Right renal pelvis (tissue), 4 donors: ENCODE measurements around the gene FUBP3. TPM values are rescaled to one million over a fixed set of nuclear protein-coding genes. Genes with fewer than 3 reads are reported as not detected.

Experiments
- DNase-seq, 4 donors: peaks; one replicate each; pipeline ENCODE4 v3.0.0-alpha.2; 2013; ENCODE audit warnings: low read depth in 4 of 4, low spot score in 3 of 4, missing footprints in 1 of 4
- polyA plus RNA-seq, 4 donors: library from polyadenylated mRNA; unstranded; fragments of 120-200 nt; gene quantifications; one replicate each; pipeline ENCODE4 v1.2.1, GENCODE V29; 2013; ENCODE audit not compliant: insufficient read length in 4 of 4

FUBP3 gene
- polyA plus RNA-seq, 4 donors: 83.5 to 88.3 (median 85.3) TPM

DNA sequence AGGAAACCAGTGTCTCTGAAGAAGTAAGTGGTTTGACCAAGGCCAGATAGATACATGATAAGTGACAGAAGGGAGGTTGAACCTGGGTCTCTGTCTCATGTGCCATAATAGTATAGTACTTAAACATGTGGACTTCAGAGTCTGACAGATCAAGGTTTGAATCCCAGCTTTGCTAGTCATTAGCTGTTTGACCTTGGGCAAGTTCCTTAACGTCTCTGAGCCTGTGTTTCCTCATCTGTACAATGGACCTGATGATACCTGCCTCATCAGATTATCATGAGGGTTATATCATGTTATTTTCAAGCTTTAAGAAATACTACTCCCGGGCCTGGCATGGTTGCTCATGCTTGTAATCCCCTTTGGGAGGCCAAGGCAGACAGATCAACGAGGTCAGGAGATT lies 24.9 kb downstream of the FUBP3 start:
- no peak for DNase-seq

DNA sequence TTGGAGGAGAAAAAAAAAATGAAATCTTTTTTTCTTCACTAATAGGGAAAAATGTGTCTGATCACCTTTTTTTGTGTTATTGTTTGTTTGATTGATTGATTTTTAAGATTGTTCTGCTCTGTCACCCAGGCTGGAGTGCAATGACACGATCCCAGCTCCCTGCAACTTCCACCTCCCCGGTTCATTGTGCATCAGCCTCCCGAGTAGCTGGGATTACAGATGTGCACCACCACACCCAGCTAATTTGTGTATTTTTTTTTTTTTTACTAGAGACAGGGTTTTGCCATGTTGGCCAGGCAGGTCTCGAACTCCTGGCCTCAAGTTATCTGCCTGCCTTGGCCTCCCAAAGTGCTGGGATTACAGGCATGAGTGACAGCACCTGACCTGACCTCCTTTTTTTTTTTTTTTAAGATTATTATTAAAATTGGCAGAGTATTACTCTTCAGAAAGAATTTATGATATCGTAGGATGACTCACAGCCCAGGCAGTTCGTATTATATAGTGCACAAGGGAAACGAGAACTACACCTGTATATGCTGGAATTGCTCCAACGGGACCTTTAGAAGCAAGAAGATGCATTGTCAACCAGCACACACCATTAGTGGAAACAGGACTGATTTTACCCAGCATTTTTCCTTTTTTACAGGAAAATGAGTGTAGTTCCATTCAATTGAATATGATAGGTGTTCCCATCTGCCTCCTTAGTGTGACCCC lies 27.7 kb downstream of the FUBP3 start:
- DNase-seq: no peak

DNA sequence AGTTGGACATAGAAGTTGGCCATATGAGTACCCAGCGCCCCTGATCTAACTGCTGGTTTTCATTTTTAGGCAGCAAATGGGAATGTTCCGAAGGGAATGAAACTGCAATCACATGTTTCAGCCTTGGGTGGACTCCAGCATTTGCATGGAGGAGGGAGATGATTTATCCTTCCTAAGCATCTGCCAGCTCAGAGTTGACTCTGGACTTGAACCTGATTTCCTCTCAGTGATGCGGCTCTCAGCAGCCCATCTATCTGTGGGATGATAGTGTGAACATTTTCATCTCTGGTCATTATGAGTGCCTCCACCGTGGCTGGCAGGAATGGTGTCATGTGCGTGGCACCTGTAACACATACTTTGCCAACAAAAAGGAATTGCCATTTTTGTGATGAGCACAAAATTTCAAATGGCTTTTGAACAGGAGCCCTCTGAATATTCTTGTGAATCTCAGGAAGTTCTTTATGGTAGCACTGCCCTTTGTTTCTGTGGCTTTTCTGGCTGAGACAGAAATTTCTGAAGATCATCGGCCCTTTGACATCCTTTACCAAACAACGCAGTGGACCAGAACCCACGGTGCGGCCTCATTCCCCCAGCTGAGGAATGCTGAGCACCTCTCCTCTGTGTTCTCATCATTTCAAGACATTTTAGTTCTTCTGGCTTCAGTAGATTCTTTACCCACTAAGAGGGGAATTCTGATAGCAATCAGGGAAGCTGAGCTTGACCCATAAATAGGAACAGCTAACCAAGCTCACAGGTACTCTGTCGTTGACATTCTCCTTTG lies 28.5 kb downstream of the FUBP3 start:
- DNase-seq: no peak

DNA sequence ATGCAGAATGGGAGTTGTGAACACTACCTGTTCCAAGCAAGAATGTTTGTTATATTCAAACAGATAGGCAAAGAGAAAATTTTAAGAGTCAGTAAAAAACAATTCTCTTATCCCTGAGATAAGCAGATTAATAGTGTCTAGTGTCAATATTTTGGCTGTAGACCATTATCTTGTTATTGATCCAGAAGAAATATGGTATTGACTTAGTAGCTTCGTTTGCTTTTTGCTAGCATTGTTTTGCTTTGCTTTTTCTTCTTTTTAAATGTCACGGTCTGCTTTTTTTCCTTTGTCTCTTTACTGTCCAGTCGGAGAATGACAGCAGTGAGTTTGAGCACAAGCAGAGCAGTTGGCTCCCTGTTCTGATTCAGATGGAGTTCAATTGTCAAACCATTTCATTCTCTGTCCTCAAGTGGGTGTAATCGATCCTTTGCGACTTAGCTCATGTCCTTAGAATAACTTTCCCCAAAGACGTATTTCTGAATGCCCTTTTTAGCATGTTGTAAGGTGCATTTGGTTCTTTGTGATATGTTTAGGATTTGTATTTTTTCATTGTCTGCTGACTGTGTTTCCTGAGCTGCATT lies 29.3 kb downstream of the FUBP3 start:
- no peak for DNase-seq

DNA sequence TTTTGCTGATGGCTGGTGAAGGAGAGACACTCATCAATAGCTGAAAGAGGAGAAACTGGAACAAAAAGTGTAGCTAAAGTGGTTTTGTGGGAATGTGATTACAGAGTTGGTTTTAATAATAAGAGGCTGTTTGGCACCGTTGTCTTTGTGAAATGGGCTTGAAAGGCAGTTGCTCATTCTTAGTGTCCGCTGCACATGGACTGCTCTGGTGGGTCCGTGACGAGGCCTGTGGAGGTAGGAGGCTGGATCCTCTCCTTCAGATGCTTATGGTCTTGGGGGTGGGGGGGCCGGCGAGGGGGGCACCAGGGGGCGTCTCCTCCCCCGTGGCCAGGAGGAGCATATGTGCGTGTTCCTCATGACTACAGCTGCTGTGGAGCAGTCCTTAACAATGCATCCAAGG lies 29.8 kb downstream of the FUBP3 start:
- DNase-seq: no peak

DNA sequence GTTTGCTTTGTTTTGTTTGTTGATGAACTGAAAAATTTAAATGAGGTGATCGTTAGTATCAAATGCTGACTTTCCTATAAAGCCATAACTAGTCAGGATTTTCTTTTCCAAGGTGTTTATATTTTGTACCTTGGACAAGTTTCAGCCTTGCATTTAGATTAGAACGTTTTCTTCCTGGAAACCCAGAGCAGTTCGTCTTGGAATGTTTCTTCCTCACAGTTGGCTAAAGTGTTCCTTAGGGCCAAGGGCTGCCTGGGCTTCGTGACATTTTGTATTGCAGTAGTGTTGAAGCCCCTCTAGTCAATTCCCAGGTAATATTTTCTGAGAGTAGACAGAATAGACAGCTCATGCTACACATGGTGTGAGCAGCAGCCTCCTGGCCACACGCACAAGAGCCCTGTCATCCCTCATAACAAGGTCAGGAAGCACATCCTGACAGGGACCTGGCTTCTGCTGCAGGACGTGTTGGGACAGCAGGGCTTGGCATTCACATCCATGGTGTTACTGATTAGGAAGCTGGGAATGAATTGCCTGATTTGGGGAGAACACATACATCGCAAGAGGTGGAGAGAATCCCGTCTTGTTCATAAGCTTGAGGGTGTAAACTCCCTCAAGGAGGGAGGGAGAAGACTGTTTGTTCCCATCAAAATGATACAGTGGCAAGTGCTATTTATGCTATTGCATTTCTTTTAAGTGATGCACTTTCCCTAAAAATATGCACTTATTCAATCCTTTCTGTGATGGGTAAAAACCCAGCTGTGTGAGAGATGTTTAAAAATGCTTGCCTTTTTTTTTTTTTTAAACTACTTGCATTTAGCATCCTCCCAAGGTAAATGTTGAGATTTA lies 31.7 kb downstream of the FUBP3 start:
- no peak for DNase-seq

DNA sequence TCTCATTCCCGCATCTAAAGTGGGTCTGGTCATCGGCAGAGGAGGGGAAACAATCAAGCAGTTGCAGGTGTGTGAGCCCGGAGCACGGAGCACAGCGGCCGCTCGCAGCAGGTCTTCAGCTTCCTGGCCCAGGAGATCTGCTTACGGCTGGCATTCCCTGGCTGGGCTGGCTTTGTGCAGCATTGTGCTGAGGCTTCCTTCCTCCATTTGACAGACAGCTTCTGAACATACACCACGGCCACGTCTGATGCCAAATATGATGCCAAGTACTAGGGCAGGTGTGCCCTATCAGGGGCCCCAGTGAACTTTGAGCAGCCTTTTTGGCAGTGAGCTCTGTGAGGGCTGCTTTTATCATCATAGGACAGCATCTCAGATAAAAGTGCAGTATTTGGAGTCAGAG lies 37.1 kb downstream of the FUBP3 start:
- DNase-seq: no peak

DNA sequence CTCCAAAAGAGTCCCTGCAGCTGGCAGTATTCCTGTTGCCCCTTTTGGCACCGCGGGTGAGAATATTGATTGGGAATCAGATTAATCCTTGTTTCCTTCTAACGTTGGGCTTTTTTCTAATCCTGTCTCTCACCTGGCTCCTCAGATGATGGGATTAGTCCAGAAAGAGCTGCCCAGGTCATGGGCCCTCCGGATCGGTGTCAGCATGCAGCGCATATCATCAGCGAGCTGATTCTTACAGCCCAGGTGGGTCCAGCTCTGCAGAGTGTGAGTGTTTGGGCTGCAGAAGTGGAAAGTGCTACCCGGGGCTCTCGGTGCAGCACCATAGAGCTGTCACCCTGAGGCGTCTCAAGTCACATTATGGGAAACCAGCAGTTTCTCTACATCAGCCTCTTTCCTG lies 44.1 kb downstream of the FUBP3 start:
- DNase-seq: no peak

DNA sequence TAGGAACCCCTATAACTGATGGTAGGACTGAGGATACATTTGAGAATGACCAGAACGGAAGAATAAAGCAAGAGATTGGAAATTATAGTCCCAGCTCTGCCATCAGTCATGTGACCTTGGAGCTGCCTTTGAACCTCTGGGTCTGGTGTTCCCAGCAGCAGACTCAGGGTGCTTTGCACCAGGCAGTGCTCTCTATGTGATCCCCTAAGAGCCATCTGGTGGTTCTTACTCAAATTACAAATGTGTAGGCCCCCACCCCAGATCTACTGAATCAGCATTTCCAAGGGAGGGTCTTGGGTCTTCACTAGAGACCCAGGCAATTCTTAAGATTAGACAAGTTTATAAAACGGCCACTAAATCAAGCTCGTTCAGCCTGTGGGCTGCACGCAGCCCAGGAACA lies 44.8 kb downstream of the FUBP3 start:
- no peak for DNase-seq

DNA sequence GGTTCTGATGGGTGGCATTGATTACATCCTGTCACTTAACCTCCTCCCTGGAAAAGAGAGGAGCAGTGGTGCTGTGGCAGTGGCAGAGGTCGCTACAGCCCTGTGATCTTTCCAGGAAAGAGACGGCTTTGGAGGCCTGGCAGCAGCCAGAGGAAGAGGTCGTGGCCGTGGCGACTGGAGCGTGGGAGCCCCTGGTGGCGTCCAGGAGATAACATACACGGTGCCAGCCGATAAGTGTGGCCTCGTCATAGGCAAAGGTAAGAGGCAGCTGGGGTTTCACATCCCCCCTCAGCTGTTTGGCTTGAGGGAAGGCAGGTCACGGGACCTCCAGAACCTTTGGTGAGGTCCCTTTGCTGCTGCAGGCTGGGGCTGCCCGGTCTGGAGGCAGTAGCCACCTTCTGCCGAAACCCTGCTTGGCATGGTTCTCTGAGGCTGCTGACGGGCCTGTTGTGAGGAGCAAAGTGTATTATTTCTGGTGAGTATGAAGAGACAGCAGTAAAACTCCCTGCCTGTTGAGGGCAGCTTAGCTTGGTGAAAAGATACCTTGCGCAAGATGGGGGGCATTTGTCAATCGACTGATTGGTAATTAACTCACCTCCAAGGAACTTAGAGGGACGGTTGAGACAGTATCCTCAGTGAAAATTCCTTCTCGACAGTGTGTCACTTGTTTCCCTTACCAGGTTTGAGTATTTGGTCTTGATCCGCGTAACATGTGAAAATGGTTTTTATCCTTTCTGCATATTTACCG lies 47.0 kb downstream of the FUBP3 start:
- DNase-seq: no peak

DNA sequence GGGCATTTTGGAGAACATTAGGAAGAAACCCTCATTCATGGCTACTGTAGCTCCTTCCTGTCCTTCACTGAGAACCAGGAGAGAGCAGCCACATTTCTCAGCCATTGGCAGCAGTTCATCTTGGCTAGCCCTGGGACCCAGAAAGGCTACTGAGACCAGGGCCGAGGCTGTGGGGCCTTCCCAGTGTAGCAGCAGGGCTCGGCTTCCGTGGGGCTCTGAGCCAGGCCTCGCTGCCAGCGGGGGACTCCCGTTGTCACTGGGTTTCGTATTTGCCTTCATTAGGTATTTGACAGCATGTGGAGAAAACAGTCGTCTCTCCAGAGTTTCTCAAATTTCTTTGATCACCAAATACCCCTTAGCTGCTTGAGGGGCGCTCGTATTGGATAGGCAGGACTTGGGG lies 47.7 kb downstream of the FUBP3 start:
- DNase-seq: no peak

DNA sequence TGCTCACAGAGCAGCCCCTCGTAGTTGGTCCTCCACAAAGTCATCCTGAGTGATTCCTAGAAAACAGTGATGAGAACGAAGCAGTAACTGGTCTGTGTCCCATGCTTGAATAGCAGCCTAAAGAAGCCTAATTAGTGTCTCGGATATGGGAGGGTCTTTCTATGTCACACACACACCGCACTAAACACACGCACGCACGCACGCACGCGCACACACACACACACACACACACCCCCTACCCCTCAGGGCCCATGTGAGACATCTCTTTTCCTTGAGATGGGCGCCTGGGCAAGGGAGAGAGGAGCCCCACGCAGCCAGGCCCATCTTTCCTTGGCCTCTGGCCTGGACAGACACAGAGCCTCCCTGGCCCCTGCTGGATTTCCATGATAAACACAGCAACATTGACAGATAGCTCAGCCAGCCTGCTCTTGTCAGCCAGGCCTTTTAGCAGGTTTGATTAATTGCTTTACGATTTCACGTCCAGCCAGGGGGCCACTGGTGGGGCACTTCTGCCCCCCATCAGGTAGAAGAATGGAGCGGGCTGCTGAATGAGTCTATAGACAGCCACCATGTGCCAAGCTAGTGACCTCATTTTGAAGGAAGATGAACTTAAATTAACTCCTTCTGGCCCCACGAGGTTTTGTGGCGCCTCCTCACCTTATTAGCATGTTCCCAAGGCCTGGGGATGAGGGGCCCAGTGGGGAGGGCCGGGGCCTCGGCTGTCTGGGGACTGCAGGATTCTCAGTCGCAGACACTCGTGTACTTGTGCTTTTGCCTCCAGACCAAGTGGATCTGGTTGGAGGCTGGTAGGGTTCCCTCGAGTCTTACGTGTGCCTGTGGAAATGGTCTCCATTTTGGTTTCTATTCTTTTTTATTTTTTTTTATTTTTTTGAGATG lies 48.8 kb downstream of the FUBP3 start:
- DNase-seq: no peak

DNA sequence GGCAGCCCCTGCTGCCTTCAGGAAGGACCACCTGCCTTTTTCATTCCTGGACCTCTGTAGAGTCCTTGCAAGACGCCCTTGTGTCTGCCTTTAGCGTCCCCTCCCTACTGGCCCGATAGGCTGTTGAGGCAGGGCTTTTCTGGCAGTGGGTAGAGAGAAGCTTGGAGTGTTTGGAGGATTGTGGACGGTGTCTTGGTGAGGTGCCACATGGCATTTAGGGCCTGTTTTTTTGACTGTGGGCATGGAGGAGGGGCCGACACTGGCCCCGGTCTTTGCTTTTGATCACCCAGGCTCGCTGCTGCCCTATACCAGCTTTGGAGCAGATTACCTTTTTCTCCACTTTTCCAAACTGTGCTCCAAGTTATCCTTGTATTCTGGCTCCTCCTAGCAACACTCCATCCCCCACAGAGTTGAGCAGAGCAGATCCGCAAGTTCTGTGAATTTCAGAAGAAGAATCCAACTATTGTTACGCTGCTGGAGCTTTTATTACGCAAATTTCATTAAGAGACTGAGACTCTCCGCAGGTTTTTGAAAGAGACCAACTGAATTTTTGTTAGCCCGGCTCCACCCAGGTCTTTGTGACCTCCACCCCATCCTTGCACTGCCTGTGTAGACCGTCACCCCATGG lies 50.2 kb downstream of the FUBP3 start:
- no peak for DNase-seq

DNA sequence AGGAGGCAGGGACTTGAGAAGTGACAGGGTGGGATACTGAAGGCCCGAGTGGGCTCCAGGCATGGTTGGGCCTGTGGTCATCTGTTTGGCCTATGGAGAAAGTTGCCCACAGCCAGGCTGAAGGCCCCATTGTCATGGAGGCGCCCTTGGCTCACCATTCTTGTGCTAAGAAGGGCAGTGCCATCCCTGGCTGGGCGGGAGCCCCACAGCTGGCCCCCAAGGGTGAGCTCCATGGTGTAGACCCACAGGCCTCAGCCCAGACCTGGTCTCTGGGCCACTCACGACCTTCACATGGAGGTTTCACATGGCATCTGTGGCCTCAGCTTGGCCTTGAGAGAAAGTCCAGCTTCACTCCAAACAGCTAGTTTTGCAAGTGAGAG lies 50.7 kb downstream of the FUBP3 start:
- no peak for DNase-seq

DNA sequence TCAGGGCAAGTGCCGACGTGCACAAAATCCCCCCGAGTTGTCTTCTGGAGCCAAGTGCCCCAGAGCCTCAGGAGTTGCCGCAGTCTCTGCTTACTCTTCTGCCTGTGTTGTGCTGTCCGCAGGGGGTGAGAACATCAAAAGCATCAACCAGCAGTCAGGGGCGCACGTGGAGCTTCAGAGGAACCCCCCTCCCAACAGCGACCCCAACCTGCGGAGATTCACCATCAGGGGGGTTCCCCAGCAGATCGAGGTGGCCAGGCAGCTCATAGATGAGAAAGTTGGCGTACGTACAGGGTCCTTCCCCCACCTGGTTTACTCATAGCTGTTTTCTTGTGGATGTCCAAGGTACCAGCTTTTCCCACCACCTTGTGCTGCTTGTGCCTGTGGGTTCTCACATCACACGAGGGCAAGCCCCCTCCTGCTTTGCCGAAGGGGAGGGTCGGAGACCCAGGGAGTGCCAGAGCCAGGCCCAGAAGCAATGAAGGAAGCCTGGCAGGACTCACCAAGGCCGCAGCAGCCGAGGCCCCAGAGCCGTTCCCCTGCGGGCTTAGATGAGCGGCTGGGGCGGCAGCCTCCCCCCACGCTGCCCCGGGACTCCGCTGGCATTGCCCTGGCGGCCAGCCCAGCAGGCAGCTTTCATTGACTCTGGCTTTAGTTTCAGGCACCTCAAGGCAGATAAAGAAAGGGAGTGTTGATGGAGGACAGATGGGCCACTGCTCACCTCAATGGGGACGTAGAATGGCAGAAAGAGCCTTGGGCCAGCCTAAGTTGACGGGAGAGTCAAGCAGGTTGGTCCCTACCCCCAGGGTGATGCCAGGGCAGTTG lies 51.3 kb downstream of the FUBP3 start:
- no peak for DNase-seq

DNA sequence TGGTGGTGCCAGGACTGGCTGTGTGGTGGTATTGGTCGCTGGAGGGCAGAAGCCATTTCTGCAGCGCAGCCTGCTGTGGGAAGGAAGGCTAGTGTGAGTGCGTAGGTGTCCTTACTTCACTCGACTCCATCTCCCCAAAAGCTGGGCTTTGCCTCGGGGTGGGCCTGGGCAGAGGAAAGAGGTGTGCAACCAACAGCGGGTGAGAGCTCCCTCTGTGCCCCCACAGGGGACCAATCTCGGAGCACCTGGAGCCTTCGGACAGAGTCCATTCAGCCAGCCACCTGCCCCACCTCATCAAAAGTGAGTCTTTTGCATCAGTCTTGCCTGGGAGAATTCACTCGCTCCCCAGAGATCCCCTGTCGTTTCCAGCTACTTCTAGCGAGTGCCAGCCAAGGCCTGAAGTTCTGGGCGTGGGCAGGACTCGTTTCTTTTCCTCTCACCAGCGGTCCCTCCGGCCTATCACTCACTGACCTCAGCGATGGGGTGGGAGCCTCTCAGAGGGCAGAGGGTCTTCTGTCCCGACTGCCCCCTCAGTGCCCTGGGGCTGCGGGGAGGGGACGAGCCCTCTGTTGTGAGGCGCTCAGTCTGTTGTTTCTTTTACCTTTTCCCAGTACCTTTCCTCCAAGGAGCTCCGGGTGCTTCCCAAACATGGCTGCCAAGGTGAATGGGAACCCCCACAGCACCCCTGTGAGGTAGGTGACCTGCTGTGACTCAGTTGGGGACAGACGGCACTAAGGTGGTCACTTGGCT lies 52.1 kb downstream of the FUBP3 start:
- no peak for DNase-seq

DNA sequence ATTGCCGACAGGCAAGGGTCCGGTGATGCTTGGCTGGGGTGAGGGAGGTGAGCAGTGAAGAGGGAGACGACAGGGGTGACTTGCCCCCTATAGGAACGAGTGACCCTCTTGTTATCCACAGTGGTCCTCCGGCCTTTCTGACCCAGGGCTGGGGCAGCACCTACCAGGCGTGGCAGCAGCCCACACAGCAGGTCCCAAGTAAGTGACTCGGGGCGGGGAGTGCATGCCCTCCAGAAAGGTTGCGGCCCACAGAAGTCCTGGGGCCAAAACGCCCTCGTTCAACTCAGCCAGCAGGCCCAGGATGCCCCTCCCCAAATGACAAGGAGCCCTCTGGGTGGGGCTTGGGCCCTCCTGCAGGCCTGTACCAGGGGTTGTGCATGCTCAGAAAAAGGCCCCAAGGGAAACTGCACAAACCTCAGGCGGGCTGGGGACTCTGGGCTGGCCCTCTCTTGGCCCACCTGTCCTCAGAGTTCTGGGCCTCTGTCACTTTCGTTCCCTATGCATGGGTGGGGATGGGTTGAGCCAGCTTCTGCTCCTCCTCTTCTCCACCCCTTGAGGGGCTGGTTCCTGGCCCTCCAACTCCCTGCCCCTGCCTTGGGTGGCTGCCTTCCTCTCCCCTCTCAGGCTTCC lies 52.8 kb downstream of the FUBP3 start:
- no peak for DNase-seq
